DOHH2 (cell line): ENCODE results near the gene TPM3.
"Not testable (repeated sequence)": the region's sequence is repeated elsewhere in the genome, so short reads cannot be mapped to it uniquely, and the experiment has no call there.

Experiments used
- H3F3A ChIP-seq: fragments of 200-600 bp; sonication (generic), shearing (Covaris generic); 2 replicates; pipeline ENCODE4 v1.6.0; 2016; ENCODE audit warnings: antibody characterized with exemption, mild to moderate bottlenecking; ENCODE audit not compliant: control insufficient read depth, insufficient read depth
- H3K27ac ChIP-seq: fragments of 200-600 bp; sonication (generic); 2 replicates; pipeline ENCODE4 v1.5.1; 2014; ENCODE audit warnings: low read depth, mild to moderate bottlenecking, low read length, moderate library complexity
- H3K27me3 ChIP-seq: fragments of 200-600 bp; sonication (generic); 2 replicates; pipeline ENCODE4 v1.6.1; 2014; ENCODE audit warnings: mild to moderate bottlenecking, low read length, mixed read lengths; ENCODE audit not compliant: control insufficient read depth
- H3K36me3 ChIP-seq: fragments of 200-600 bp; sonication (generic); 2 replicates; pipeline ENCODE4 v1.6.1; 2014; ENCODE audit warnings: mild to moderate bottlenecking, low read length, moderate library complexity, mixed read lengths; ENCODE audit not compliant: control insufficient read depth
- H3K4me1 ChIP-seq: fragments of 200-600 bp; sonication (generic); 2 replicates; pipeline ENCODE4 v1.6.1; 2014; ENCODE audit warnings: mild to moderate bottlenecking, low read length, mixed read lengths; ENCODE audit not compliant: control insufficient read depth
- H3K4me2 ChIP-seq: fragments of 200-600 bp; sonication (generic); 2 replicates; pipeline ENCODE4 v1.6.0; 2014; ENCODE audit warnings: mild to moderate bottlenecking, low read length, moderate library complexity
- H3K4me3 ChIP-seq: fragments of 200-600 bp; sonication (generic); 2 replicates; pipeline ENCODE4 v1.5.1; 2014; ENCODE audit warnings: mild to moderate bottlenecking, low read length, mixed read lengths
- H3K79me2 ChIP-seq: fragments of 200-600 bp; sonication (generic); 2 replicates; pipeline ENCODE4 v1.6.1; 2014; ENCODE audit warnings: mild to moderate bottlenecking, low read length, mixed read lengths; ENCODE audit not compliant: control insufficient read depth
- H3K9me2 ChIP-seq: fragments of 200-600 bp; sonication (generic); replicated peaks from 2 replicates; pipeline ENCODE4 v1.6.1; 2014; ENCODE audit warnings: mild to moderate bottlenecking, low read length, mixed read lengths; ENCODE audit not compliant: control insufficient read depth
- H3K9me3 ChIP-seq: fragments of 200-600 bp; sonication (generic); 2 replicates; pipeline ENCODE4 v1.6.1; 2014; ENCODE audit warnings: antibody characterized with exemption, low read length, mixed read lengths; ENCODE audit not compliant: control insufficient read depth, insufficient read depth
- H4K20me1 ChIP-seq: fragments of 200-600 bp; sonication (generic); 2 replicates; pipeline ENCODE4 v1.6.0; 2014; ENCODE audit warnings: low read depth, mild to moderate bottlenecking, antibody characterized with exemption, low read length, moderate library complexity; ENCODE audit not compliant: control insufficient read depth, insufficient read depth
- CTCF ChIP-seq: fragments of 200-600 bp; sonication (generic); IDR thresholded peaks from one replicate; pipeline ENCODE4 v1.5.1; 2014; ENCODE audit warnings: antibody characterized with exemption, mild to moderate bottlenecking, low read depth, low read length; ENCODE audit not compliant: poor library complexity, severe bottlenecking
- EZH2phosphoT487 ChIP-seq: fragments of 200-600 bp; sonication (generic); IDR thresholded peaks from 2 replicates; pipeline ENCODE4 v1.6.1; 2017; ENCODE audit warnings: borderline replicate concordance, mild to moderate bottlenecking, antibody characterized with exemption, low read length, moderate library complexity, mixed read lengths

Gene TPM3

DNA sequence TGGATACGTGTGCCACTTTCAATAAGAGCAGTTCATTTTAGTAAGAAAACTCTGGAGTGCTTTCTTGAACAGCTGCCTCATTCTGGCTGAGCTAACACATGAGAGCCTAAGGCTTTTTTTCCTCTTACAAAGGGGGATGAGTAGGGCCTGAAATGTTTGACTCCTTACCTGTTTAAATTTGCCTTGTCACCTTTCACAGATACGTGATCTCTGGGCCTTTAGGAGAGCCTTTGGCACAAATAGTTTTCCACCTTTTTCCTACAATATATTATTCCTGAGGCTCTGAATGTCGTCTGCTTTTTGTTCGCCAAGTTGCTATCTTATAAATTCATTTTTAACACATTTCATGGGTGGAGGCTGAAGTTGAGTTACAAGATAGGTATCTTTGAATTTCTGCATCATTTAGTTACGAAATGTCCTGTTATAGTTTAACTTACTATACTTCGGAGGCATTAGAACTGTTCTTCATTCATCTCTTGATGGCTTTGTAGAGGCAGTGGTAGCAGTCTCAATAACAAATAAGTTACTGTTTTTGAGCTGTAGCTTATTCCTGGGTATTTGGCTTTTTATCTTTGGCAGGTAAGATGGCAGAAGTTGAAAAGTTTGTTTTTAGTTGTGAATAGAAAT lies 46.1 kb upstream of the TPM3 start:
- Histone ChIP-seq H3F3A (no peaks in the 10 kb centered on the region), H3K27ac (no peak overlapping the region), H3K9me2 (no peaks in the 10 kb centered on the region), H3K4me2 (no peak overlapping the region), H3K4me3 (no peak overlapping the region), H3K36me3 (peaks cover 96% of the 10 kb centered on the region), H3K79me2 (peaks cover 91% of the 10 kb centered on the region), H3K27me3 (no peaks in the 10 kb centered on the region), H3K9me3 (no peaks in the 10 kb centered on the region), H3K4me1 (no peaks in the 10 kb centered on the region), H4K20me1 (peaks cover 7% of the 10 kb centered on the region; the same call in 1 of the 2 replicates)
- TF ChIP-seq EZH2phosphoT487 (no peak), CTCF (no peak)

DNA sequence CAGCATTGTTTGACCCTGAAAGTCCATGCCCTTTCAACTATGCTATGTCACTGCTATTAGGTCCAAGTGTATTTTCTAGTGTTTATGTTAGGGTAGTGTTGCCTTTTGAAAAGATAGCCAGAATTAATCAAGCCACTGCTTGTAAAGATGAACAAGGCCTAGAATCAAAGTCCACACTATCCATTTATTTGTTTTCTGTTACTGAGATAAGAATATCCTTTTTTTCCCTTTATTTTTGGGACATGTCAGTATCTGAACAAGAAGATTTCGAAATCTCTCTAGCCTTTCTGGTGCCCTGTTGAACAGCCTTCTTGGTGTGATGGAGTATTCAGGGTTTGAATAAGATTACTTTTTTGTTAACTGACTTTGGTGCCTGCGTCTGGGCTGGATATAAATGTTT lies 45.5 kb upstream of the TPM3 start:
- no peaks in the 10 kb centered on the region for H3K9me3 ChIP-seq
- no peaks in the 10 kb centered on the region for H3K27me3 ChIP-seq
- H3K9me2 ChIP-seq: no peaks in the 10 kb centered on the region
- no peak overlapping the region for H3K4me2 ChIP-seq
- H3K27ac ChIP-seq: no peak overlapping the region
- no peaks in the 10 kb centered on the region for H3F3A ChIP-seq
- no peaks in the 10 kb centered on the region for H3K4me1 ChIP-seq
- peaks cover 7% of the 10 kb centered on the region; the same call in 1 of the 2 replicates for H4K20me1 ChIP-seq
- TF ChIP-seq EZH2phosphoT487 (no peak), CTCF (no peak)
- H3K4me3 ChIP-seq: no peak overlapping the region
- H3K79me2 ChIP-seq: peaks cover 92% of the 10 kb centered on the region
- peaks cover 96% of the 10 kb centered on the region for H3K36me3 ChIP-seq

GRCh38 chr1:154236855-154237254 lies 45.0 kb upstream of the TPM3 start:
- H3K4me2 ChIP-seq: no peak overlapping the region

GRCh38 chr1:154233127-154233526 lies 41.2 kb upstream of the TPM3 start:
- not testable (repeated sequence) for H3K4me1 ChIP-seq, H4K20me1 ChIP-seq, H3K9me2 ChIP-seq, H3K27me3 ChIP-seq, H3K27ac ChIP-seq, H3K4me3 ChIP-seq, H3K9me3 ChIP-seq, H3F3A ChIP-seq, H3K4me2 ChIP-seq
- Histone ChIP-seq H3K36me3 (peaks cover 98% of the 10 kb centered on the region), H3K79me2 (peaks cover 94% of the 10 kb centered on the region)

More at GRCh38 chr1:154236855-154237254, 45.0 kb upstream of the TPM3 start:
- TF ChIP-seq EZH2phosphoT487 (no peak), CTCF (no peak)
- H3K27me3 ChIP-seq: no peaks in the 10 kb centered on the region
- H3K9me2 ChIP-seq: no peaks in the 10 kb centered on the region
- H3K4me3 ChIP-seq: no peak overlapping the region
- no peak overlapping the region for H3K27ac ChIP-seq
- H3F3A ChIP-seq: no peaks in the 10 kb centered on the region
- H3K79me2 ChIP-seq: peaks cover 92% of the 10 kb centered on the region
- H4K20me1 ChIP-seq: 0 out of 2 replicates have a peak, but pooled peaks cover 7% of the 10 kb centered on the region
- H3K36me3 ChIP-seq: peaks cover 96% of the 10 kb centered on the region
- H3K9me3 ChIP-seq: no peaks in the 10 kb centered on the region
- no peaks in the 10 kb centered on the region for H3K4me1 ChIP-seq

DNA sequence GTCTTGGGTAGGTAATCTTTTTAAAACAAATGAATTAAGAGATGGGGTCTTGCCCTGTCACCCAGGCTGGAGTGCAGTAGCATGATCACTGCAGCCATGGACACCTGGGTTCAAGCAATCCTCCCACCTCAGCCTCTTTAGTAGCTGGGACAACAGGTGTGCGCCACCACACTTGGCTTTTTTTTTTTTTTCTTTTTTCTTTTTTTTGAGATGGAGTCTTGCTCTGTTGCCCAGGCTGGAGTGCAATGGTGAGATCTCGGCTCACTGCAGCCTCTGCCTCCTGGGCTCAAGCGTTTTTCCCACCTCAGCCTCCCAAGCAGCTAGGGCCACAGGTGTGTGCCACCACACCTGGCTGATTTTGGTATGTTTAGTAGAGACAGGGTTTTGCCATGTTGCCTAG lies 39.2 kb upstream of the TPM3 start:
- not testable (repeated sequence) for H3K4me3 ChIP-seq

More for the DNA sequence above, 39.2 kb upstream of the TPM3 start:
- not testable (repeated sequence) for H3K9me3 ChIP-seq, H3K27me3 ChIP-seq, H4K20me1 ChIP-seq, H3F3A ChIP-seq, H3K4me2 ChIP-seq, H3K27ac ChIP-seq, H3K9me2 ChIP-seq, H3K4me1 ChIP-seq
- H3K36me3 ChIP-seq: peaks cover 98% of the 10 kb centered on the region
- peaks cover 94% of the 10 kb centered on the region for H3K79me2 ChIP-seq
